HepG2 (cell line): ENCODE results near the gene MTHFD1L. TPM values are rescaled to one million over a fixed set of nuclear protein-coding genes. Genes with fewer than 3 reads are reported as not detected.

Source experiments
- GPN1 ChIP-seq: sonication (generic); formaldehyde crosslinking; IDR thresholded peaks from 2 replicates; pipeline ENCODE4 v1.5.1; 2020; ENCODE audit warnings: missing genetic modification reagents, borderline replicate concordance
- RCOR2 ChIP-seq: IDR thresholded peaks from 2 replicates; pipeline ENCODE4 v1.6.1; 2016; ENCODE audit warnings: missing biosample characterization, missing genetic modification reagents
- SMAD1 ChIP-seq: sonication (generic); formaldehyde crosslinking; IDR thresholded peaks from 2 replicates; pipeline ENCODE4 v1.4.0; 2020; ENCODE audit warnings: missing genetic modification reagents, low read depth, mild to moderate bottlenecking, borderline replicate concordance
- TEAD3 ChIP-seq: optimal IDR thresholded peaks from 2 replicates; pipeline ENCODE3; 2016; ENCODE audit warnings: borderline replicate concordance
- ZBTB21 ChIP-seq: sonication (generic); formaldehyde crosslinking; IDR thresholded peaks from 2 replicates; pipeline ENCODE4 v1.4.0; 2020; ENCODE audit warnings: missing genetic modification reagents
- ZNF263 ChIP-seq: sonication (generic); formaldehyde crosslinking; IDR thresholded peaks from 2 replicates; pipeline ENCODE4 v1.4.0; 2020; ENCODE audit warnings: missing genetic modification reagents
- polyA plus RNA-seq, 8 experiments: library from polyadenylated mRNA; depleted of rRNA in 3 of 8; stranded (reverse) in 7 of 8; unstranded in 1 of 8; fragments of >200 nt; fragmentation: Illumina TruSeq in 4 of 8; extraction: Trizol in 4 of 8; gene quantifications; 2 replicates each; pipeline versions ENCODE4 v1.2.1 to v1.2.3, GENCODE V29; 2011 to 2016; ENCODE audit warnings: low read depth in 4 of 8, missing spikeins in 1 of 8, mixed read lengths in 1 of 8; ENCODE audit not compliant: insufficient read depth in 1 of 8
- total RNA-seq, 5 experiments: library from RNA; depleted of rRNA; stranded (reverse); fragments of >200 nt; fragmentation: Illumina TruSeq; extraction: Trizol; gene quantifications; 2 replicates each; pipeline ENCODE4 v1.2.3, GENCODE V29; 2016; ENCODE audit warnings: low read depth in 1 of 5
- TF ChIP-seq, protein P1 (sequence below): sonication (generic); formaldehyde crosslinking; IDR thresholded peaks from 2 replicates; pipeline ENCODE4 v1.4.0; 2020; ENCODE audit warnings: mild to moderate bottlenecking, missing genetic modification reagents
- TF ChIP-seq, protein P2 (sequence below): sonication (generic); formaldehyde crosslinking; IDR thresholded peaks from 2 replicates; pipeline ENCODE4 v1.9.0; 2021; ENCODE audit warnings: missing genetic modification reagents, borderline replicate concordance
- TF ChIP-seq, protein P3 (sequence below): sonication (generic); formaldehyde crosslinking; IDR thresholded peaks from 2 replicates; pipeline ENCODE4 v1.5.1; 2020; ENCODE audit warnings: mild to moderate bottlenecking, missing genetic modification reagents, borderline replicate concordance
- TF ChIP-seq, protein P4 (sequence below): sonication (generic); formaldehyde crosslinking; IDR thresholded peaks from 2 replicates; pipeline ENCODE4 v1.4.0; 2020; ENCODE audit warnings: mild to moderate bottlenecking, missing genetic modification reagents, borderline replicate concordance

MTHFD1L gene
- total and polyA plus RNA-seq, 2 of the 13 experiments (the other 11 are each of a cell fraction or from before 2014, with no cell fraction given) = 24.0 to 39.6 TPM

DNA sequence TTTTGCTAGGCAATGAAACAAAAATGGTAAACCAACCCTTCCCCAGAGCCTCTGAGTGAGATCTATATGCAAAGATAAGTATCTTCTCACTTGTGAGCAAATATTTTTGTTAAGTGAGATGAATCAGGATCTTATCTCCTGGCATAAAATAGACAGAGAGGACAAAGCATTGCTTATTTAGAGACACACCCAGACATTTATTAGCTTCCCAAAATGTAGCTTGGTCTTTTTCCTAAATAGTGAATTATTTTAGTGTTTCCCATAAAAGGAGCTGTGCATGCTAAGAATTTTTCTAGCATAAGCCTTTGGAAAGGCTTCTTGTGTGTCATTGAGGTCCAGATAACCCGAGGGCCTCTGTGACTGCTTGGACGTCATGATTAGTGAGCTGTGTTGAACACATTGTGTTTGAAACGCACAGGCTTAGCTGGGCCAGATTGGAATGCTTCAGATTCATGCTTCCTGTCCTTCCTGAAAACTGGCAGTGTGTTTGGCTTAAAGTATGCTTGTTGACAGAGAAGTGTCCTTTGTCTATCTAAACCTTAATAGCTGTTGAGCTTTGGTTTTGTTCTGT, 16.5 kb downstream of the MTHFD1L start (continued):
- TF ChIP-seq, protein P1, sequence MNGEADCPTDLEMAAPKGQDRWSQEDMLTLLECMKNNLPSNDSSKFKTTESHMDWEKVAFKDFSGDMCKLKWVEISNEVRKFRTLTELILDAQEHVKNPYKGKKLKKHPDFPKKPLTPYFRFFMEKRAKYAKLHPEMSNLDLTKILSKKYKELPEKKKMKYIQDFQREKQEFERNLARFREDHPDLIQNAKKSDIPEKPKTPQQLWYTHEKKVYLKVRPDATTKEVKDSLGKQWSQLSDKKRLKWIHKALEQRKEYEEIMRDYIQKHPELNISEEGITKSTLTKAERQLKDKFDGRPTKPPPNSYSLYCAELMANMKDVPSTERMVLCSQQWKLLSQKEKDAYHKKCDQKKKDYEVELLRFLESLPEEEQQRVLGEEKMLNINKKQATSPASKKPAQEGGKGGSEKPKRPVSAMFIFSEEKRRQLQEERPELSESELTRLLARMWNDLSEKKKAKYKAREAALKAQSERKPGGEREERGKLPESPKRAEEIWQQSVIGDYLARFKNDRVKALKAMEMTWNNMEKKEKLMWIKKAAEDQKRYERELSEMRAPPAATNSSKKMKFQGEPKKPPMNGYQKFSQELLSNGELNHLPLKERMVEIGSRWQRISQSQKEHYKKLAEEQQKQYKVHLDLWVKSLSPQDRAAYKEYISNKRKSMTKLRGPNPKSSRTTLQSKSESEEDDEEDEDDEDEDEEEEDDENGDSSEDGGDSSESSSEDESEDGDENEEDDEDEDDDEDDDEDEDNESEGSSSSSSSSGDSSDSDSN = no peak
- no peak for TF ChIP-seq GPN1 (CRISPR knock-in tag)
- TF ChIP-seq, protein P2, sequence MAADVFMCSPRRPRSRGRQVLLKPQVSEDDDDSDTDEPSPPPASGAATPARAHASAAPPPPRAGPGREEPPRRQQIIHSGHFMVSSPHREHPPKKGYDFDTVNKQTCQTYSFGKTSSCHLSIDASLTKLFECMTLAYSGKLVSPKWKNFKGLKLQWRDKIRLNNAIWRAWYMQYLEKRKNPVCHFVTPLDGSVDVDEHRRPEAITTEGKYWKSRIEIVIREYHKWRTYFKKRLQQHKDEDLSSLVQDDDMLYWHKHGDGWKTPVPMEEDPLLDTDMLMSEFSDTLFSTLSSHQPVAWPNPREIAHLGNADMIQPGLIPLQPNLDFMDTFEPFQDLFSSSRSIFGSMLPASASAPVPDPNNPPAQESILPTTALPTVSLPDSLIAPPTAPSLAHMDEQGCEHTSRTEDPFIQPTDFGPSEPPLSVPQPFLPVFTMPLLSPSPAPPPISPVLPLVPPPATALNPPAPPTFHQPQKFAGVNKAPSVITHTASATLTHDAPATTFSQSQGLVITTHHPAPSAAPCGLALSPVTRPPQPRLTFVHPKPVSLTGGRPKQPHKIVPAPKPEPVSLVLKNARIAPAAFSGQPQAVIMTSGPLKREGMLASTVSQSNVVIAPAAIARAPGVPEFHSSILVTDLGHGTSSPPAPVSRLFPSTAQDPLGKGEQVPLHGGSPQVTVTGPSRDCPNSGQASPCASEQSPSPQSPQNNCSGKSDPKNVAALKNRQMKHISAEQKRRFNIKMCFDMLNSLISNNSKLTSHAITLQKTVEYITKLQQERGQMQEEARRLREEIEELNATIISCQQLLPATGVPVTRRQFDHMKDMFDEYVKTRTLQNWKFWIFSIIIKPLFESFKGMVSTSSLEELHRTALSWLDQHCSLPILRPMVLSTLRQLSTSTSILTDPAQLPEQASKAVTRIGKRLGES (CRISPR knock-in tag) = no peak
- TF ChIP-seq TEAD3 = peak; percentile 94
- peak; percentile 71 for TF ChIP-seq RCOR2 (CRISPR knock-in tag)
- TF ChIP-seq, protein P3, sequence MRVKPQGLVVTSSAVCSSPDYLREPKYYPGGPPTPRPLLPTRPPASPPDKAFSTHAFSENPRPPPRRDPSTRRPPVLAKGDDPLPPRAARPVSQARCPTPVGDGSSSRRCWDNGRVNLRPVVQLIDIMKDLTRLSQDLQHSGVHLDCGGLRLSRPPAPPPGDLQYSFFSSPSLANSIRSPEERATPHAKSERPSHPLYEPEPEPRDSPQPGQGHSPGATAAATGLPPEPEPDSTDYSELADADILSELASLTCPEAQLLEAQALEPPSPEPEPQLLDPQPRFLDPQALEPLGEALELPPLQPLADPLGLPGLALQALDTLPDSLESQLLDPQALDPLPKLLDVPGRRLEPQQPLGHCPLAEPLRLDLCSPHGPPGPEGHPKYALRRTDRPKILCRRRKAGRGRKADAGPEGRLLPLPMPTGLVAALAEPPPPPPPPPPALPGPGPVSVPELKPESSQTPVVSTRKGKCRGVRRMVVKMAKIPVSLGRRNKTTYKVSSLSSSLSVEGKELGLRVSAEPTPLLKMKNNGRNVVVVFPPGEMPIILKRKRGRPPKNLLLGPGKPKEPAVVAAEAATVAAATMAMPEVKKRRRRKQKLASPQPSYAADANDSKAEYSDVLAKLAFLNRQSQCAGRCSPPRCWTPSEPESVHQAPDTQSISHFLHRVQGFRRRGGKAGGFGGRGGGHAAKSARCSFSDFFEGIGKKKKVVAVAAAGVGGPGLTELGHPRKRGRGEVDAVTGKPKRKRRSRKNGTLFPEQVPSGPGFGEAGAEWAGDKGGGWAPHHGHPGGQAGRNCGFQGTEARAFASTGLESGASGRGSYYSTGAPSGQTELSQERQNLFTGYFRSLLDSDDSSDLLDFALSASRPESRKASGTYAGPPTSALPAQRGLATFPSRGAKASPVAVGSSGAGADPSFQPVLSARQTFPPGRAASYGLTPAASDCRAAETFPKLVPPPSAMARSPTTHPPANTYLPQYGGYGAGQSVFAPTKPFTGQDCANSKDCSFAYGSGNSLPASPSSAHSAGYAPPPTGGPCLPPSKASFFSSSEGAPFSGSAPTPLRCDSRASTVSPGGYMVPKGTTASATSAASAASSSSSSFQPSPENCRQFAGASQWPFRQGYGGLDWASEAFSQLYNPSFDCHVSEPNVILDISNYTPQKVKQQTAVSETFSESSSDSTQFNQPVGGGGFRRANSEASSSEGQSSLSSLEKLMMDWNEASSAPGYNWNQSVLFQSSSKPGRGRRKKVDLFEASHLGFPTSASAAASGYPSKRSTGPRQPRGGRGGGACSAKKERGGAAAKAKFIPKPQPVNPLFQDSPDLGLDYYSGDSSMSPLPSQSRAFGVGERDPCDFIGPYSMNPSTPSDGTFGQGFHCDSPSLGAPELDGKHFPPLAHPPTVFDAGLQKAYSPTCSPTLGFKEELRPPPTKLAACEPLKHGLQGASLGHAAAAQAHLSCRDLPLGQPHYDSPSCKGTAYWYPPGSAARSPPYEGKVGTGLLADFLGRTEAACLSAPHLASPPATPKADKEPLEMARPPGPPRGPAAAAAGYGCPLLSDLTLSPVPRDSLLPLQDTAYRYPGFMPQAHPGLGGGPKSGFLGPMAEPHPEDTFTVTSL = peak; percentile 86; the same call in 1 of the 2 replicates
- peak; percentile 88; the same call in 1 of the 2 replicates for TF ChIP-seq ZBTB21
- TF ChIP-seq ZNF263 = no peak
- TF ChIP-seq SMAD1 (CRISPR knock-in tag) = no peak
- TF ChIP-seq, protein P4, sequence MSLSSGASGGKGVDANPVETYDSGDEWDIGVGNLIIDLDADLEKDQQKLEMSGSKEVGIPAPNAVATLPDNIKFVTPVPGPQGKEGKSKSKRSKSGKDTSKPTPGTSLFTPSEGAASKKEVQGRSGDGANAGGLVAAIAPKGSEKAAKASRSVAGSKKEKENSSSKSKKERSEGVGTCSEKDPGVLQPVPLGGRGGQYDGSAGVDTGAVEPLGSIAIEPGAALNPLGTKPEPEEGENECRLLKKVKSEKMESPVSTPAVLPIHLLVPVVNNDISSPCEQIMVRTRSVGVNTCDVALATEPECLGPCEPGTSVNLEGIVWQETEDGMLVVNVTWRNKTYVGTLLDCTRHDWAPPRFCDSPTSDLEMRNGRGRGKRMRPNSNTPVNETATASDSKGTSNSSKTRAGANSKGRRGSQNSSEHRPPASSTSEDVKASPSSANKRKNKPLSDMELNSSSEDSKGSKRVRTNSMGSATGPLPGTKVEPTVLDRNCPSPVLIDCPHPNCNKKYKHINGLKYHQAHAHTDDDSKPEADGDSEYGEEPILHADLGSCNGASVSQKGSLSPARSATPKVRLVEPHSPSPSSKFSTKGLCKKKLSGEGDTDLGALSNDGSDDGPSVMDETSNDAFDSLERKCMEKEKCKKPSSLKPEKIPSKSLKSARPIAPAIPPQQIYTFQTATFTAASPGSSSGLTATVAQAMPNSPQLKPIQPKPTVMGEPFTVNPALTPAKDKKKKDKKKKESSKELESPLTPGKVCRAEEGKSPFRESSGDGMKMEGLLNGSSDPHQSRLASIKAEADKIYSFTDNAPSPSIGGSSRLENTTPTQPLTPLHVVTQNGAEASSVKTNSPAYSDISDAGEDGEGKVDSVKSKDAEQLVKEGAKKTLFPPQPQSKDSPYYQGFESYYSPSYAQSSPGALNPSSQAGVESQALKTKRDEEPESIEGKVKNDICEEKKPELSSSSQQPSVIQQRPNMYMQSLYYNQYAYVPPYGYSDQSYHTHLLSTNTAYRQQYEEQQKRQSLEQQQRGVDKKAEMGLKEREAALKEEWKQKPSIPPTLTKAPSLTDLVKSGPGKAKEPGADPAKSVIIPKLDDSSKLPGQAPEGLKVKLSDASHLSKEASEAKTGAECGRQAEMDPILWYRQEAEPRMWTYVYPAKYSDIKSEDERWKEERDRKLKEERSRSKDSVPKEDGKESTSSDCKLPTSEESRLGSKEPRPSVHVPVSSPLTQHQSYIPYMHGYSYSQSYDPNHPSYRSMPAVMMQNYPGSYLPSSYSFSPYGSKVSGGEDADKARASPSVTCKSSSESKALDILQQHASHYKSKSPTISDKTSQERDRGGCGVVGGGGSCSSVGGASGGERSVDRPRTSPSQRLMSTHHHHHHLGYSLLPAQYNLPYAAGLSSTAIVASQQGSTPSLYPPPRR = peak; percentile 46; the same call in 1 of the 2 replicates
